Hippocampal formation (tissue), 2 donors: Measurements from ENCODE around the gene PDGFB.

ENCODE experiments used
- DNase-seq, 2 donors: peaks; one replicate each; lab custom pipeline; 2025; lab: John Stamatoyannopoulos, UW

The PDGFB gene

DNA sequence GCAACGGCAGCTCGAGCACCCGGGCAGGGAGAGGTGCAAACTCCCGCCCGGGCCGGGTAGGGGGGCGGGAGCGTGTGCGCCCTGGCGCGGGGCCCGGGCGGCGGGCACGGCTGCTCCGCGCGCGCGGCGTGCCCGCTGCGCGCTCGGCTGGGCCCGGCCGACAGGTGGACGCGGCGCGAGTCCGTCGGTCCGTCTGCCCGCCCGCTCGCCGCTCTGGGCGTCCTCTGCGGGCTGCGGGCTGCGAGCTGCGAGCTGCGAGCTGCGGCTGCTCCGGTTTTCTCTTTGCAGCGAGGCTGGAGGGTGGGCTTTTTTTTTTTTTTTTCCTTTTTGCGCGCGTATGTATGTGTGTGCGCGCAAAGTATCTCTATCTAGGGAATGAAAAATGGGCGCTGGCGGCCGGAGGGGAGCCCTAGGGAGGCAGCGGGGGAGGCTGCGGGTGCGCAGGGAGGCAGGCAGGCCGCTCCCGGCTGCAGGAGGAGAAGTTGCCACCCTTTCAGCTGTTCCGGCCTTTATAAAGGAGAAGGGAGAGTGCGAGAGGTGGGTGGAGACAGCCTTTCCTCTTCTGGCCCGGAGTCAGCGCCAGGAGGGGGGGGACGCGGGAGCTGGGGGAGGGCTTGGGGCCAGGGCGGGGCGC lies at the start of gene PDGFB:
Gene PDGFB (minus strand): TSS at position 487 of the 634 bp plus-strand sequence. CDS start 1,019 bp downstream, outside the sequence.
- no peak for DNase-seq

DNA sequence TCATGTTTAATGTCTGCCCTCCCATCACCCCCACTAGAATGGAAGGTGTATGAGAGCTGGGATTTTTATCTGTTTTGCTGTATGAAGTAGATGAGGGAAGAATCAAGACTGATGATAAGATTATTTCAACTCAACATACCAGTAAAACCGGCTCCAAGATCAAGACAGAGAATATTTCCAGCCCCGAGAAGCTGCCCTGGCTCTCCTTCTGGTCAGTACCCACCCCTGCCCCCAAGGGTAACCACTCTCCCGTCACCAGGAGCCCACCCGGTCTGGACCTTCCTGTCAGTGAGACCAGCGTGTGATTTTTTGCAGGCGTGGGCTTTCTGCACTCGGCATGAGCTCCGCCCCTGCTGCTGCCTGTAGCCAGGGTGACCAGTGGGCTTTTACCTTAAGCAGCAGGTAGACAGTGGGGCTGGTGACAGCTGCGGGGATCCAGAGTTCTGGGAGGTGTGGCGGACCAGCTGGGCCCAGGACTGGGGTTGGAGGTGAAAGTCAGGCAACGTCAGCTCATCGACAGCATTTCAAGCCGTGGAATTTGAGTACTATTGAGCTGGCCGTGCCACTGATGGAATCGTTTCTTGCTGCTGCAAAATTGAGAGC lies 49.1 kb upstream of the PDGFB start:
- DNase-seq, result no peak

DNA sequence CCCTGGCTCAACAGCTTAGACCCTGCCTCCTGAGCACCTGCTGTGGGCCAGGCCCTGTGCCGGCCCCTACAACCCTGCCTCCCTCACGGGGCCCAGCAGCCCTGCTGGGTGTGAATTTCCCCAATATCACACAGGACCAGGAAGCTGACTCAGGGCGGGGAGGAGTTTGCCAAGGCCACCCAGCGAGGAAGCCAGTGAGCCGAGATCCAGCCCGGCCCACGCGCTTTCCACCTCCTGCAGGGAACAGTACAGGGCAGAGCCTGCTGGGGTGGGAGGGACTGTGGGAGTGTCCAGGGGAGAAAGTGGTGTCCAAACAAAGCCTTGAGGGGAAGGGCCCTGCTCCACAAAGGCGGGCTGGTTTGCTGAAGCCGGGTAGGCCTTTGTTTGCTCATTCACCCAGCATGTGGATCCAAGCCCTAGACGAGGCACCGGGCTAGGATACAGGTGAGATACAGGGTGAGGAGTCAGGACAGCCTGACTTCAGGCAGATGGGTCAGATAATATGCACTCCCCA lies 47.8 kb upstream of the PDGFB start:
- peak in 1 of 2 donors; percentile 57 for DNase-seq

GRCh38 chr22:39292031-39292462 lies 47.3 kb upstream of the PDGFB start:
- DNase-seq, result no peak

DNA sequence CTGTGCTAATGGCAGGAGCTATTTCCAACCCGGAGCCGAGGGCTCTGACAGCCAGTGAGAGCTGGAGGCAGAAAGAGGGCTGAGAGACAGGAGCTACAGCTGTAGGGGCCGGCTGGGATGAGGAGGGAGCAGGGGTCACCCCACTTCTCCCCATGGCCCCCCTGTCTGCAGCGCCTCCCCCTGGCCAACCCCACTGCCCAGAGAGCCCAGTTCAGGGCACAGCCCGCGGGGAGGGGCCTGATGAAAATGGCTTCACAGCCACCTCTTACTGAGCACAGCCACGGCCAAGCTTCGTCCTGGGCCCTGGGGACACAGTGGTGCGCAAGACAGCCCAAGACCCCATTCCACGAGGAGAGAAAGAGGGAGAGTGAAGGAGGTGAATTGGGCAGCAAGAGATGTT lies 46.7 kb upstream of the PDGFB start:
- DNase-seq, result no peak

GRCh38 chr22:39290724-39291161 lies 46.0 kb upstream of the PDGFB start:
- DNase-seq, result no peak

DNA sequence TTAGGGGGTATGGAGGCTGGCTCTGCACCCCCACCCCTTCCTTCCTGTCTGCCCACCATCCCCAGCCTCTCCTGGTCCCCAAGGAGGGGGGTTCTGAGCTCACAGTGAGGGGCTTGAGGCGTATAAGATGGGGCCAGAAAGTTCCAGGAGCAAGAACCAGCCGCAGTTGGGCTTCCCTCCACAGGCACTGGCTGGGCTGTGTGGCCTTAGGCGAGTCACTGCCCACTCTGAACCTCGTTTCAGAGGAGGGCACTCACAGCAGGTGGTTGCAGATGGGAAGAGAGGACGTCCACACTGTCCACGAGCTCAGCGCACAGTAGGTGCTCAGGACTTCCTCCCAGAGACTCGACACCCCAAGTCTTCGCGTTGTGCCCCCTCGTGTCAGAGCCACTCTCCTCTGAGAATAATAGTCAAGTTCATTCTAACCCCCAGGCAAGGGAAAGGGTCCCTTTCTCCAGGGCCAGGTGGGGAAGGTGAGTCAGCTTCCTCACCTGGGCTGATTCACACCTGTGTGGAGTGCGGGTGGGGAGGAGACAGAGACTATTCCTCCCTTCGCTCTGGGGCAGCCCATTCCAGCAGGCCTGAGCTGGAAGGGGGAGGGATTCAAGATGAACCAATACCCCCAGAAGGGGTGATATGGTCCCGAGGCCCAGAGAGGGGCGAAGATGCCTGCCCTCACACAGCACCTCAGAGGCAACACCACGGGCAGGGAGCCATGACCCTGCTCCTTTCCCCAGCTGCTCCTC lies 45.4 kb upstream of the PDGFB start:
- no peak for DNase-seq

GRCh38 chr22:39289533-39289932 lies 44.8 kb upstream of the PDGFB start:
- no peak for DNase-seq

GRCh38 chr22:39288135-39288898 lies 43.5 kb upstream of the PDGFB start:
- no peak for DNase-seq

DNA sequence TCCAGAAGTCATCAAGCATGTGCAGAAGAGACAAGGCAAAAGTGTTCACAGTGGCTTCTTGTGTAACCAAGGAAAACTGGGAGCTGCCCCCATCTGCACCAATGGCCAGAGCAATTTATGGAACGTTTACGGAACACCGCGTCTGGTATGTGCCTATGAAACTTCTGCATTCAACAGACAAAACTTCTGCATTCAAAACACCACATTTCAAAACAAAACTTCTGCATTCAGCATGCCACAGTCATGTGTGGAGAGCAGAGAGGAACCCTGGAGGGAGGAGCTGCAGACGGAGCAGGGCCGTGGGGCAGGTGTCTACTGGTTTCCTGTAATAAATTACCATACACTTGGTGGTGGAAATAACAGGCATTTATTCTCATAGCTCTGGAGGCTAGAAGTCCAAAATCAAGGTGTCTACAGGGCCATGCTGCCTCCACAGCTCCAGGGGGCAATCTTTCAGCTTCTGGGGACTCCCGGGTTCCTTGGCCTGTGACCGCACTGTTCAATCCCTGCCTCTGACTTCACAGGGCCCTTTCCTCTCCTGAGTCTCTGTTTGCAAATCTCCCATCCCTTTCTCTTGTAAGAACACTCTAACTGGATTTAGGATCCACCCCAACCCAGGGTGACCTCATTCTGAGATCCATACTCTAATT lies 42.4 kb upstream of the PDGFB start:
- peak; percentile 30 to 48 for DNase-seq

DNA sequence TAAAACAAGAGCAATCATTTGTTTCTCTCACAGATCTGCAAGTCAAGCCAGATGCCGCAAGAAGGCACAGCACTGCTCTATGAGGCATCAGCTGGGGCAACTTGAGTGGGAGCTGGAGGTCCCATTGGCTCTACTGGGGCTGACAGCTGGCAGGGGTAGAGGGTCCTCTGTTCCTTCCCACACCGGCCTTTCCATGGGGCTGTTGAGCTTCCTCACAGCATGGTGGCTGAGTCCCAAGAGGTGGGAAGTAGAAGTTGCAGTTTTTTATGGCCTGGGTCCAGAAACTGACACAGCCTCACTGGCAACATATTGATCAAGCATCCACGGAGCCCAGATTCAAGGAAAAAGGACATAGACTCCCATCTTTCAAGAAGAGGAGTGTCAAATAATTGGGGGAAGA lies 40.2 kb upstream of the PDGFB start:
- no peak for DNase-seq

GRCh38 chr22:39284142-39284980 lies 39.6 kb upstream of the PDGFB start:
- DNase-seq, result no peak

GRCh38 chr22:39283322-39284141 lies 38.8 kb upstream of the PDGFB start:
- peak in 1 of 2 donors; percentile 51 for DNase-seq

DNA sequence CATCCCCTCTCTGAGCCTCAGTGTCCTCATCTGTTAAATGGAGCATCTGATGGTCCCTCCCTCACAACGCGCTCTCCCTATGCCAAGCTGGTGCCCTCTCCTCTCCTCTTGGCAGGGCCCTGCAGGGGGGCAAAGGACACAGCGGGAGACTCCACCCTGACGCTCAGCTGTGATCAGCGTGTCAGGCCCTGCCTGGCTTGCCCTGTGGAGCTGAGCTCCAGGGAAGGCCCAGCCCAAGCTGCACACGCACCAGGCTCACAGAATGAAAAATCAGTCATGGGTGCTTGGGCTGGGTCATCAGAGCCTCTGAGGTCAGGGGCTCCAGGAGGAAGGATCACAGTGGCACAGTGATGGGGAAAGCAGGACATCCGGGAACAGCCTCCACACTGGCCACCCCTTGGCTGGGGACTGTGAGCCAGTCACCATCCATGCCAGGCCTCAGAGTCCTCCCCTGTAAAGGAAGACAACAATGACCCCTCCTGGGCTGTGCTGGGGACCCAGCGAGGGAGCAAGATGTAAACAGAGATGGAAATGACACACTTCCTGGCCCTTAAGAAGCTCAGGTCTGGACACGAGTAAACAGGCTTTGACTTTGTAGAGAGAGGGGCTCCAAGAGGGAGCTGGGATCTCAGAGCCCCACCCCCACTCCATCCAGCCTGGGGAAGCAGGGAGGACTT lies 38.0 kb upstream of the PDGFB start:
- DNase-seq, result no peak

- no peak for DNase-seq
Observed at GRCh38 chr22:39281126-39281525, 36.3 kb upstream of the PDGFB start.

- DNase-seq, result no peak
Observed at GRCh38 chr22:39280250-39280649, 35.5 kb upstream of the PDGFB start.

- DNase-seq, result no peak
Observed at GRCh38 chr22:39279170-39279850, 34.5 kb upstream of the PDGFB start.

GRCh38 chr22:39278040-39278439 lies 33.3 kb upstream of the PDGFB start:
- DNase-seq, result no peak
